DND-41 (cell line): Measurements from ENCODE around the gene EHF.

Experiments used
- CTCF ChIP-seq: IDR thresholded peaks from 2 replicates; pipeline ENCODE4 v1.5.1; 2012; ENCODE audit warnings: borderline replicate concordance, low read length, moderate library complexity, mild to moderate bottlenecking; ENCODE audit not compliant: poor library complexity, severe bottlenecking; ENCODE audit errors: extremely low read depth
- EZH2 ChIP-seq: IDR thresholded peaks from 3 replicates; pipeline ENCODE4 v1.6.1; 2012; ENCODE audit warnings: borderline replicate concordance, low read depth, mild to moderate bottlenecking, moderate library complexity, low read length, inconsistent platforms; ENCODE audit not compliant: severe bottlenecking

- TF ChIP-seq CTCF (no peak), EZH2 (no peak)
Measured at GRCh38 chr11:34653851-34654482, 33.1 kb downstream of the EHF start.
